KBM-7 (cell line): ENCODE results near the gene CDSN.
"Not testable (repeated sequence)": the region's sequence is repeated elsewhere in the genome, so short reads cannot be mapped to it uniquely, and the experiment has no call there.

Source experiments
- DNase-seq: peaks from one replicate; pipeline ENCODE4 v3.0.0-alpha.2; 2015
- in situ Hi-C: fragments of 300-500 bp; cut with MboI; formaldehyde crosslinking; loops from 2 replicates; pipeline ENCODE4 v1.14.3; 2020; ENCODE audit warnings: low sequenced_read_pairs, low pct_unique_long_range_greater_than_20kb, mixed read lengths

CDSN gene

GRCh38 chr6:31092769-31093505 is 27.3 kb downstream of the CDSN start:
- in situ Hi-C loops, result no loop called here
- no peak for DNase-seq

GRCh38 chr6:31092238-31092637 is 28.0 kb downstream of the CDSN start:
- in situ Hi-C loops, result no loop called here
- DNase-seq, result no peak

- no peak for DNase-seq
- in situ Hi-C loops, result no loop called here
Measured at GRCh38 chr6:31091680-31092079, 28.6 kb downstream of the CDSN start.

- in situ Hi-C loops, result no loop called here
- DNase-seq, result no peak
Measured at GRCh38 chr6:31090973-31091364, 29.3 kb downstream of the CDSN start.

GRCh38 chr6:31090275-31090972 is 29.8 kb downstream of the CDSN start:
- DNase-seq, result no peak
- in situ Hi-C loops, result no loop called here

- DNase-seq, result peak; percentile 86
- in situ Hi-C loops, result no loop called here
Measured at GRCh38 chr6:31087494-31088089, 32.7 kb downstream of the CDSN start.

- no peak for DNase-seq
- in situ Hi-C loops, result no loop called here
Measured at GRCh38 chr6:31086788-31087440, 33.3 kb downstream of the CDSN start.

GRCh38 chr6:31083742-31084354 is 36.4 kb downstream of the CDSN start:
- in situ Hi-C loops, result no loop called here
- DNase-seq, result peak; percentile 73

GRCh38 chr6:31081872-31082271 is 38.4 kb downstream of the CDSN start:
- DNase-seq, result no peak
- in situ Hi-C loops, result no loop called here

- DNase-seq, result peak; percentile 61
- in situ Hi-C loops, result no loop called here
Measured at GRCh38 chr6:31079656-31080261, 40.5 kb downstream of the CDSN start.

GRCh38 chr6:31076611-31077010 is 43.6 kb downstream of the CDSN start:
- DNase-seq, result no peak
- in situ Hi-C loops, result no loop called here

GRCh38 chr6:31075528-31075927 is 44.7 kb downstream of the CDSN start:
- no peak for DNase-seq
- in situ Hi-C loops, result no loop called here

- in situ Hi-C loops, result no loop called here
- DNase-seq, result no peak
Measured at GRCh38 chr6:31074401-31074800, 45.8 kb downstream of the CDSN start.

- in situ Hi-C loops, result no loop called here
- DNase-seq, result peak; percentile 31
Measured at GRCh38 chr6:31070711-31071197, 49.5 kb downstream of the CDSN start.

- in situ Hi-C loops, result no loop called here
- DNase-seq, result peak; percentile 87
Measured at GRCh38 chr6:31068669-31069340, 51.4 kb downstream of the CDSN start.

GRCh38 chr6:31067891-31068668 is 52.2 kb downstream of the CDSN start:
- DNase-seq, in situ Hi-C loops: not testable (repeated sequence)

GRCh38 chr6:31067028-31067427 is 53.2 kb downstream of the CDSN start:
- in situ Hi-C loops, DNase-seq: not testable (repeated sequence)

GRCh38 chr6:31065556-31065955 is 54.7 kb downstream of the CDSN start:
- no peak for DNase-seq
- in situ Hi-C loops, result no loop called here
